A549 (cell line): Measurements from ENCODE around the gene MSANTD4. TPM values are rescaled to one million over a fixed set of nuclear protein-coding genes. Genes with fewer than 3 reads are reported as not detected.
"Not testable (repeated sequence)": the region's sequence is repeated elsewhere in the genome, so short reads cannot be mapped to it uniquely, and the experiment has no call there.

Experiments
- ATAC-seq, 2 experiments: fragments of 200-7000 bp in 1 of 2; fragments of >200 bp in 1 of 2; cut with Nextera tagmentation in 1 of 2; cut with Tn5 transposase in 1 of 2; 3 replicates each; pipeline versions ENCODE4 v1.8.0 to v1.9.1; 2018 to 2020; ENCODE audit warnings: mild to moderate bottlenecking in 1 of 2, moderate library complexity in 1 of 2
- CTCF ChIA-PET: fragments of 300-600 bp; sonication (Branson Sonifier 250); formaldehyde crosslinking; extraction: SDS; loops from one replicate; lab custom pipeline; 2021; ENCODE audit warnings: antibody characterized with exemption, inconsistent platforms; lab: Yijun Ruan, JAX
- POLR2A ChIA-PET: fragments of 350-600 bp; formaldehyde crosslinking; extraction: SDS; loops from one replicate; lab custom pipeline; 2021; ENCODE audit warnings: antibody characterized with exemption, inconsistent platforms; lab: Yijun Ruan, JAX
- DNase-seq, 2 experiments: peaks; one replicate each; pipeline versions ENCODE4 v3.0.0 to v3.0.0-alpha.2; 2011 to 2016; ENCODE audit warnings: low read depth in 1 of 2, low spot score in 1 of 2
- FAIRE-seq: peaks from 2 replicates; lab custom pipeline; 2011; peaks lifted over from hg19 to GRCh38; lab: Jason Lieb, UNC
- H3K27ac ChIP-seq, 2 experiments: fragments of >200 bp; sonication (Bioruptor Twin); formaldehyde crosslinking; 3 replicates each; pipeline ENCODE4 v1.5.1; 2016 to 2017
- H3K4me1 ChIP-seq: fragments of >200 bp; sonication (Bioruptor Twin); formaldehyde crosslinking; 3 replicates; pipeline ENCODE4 v1.6.1; 2016
- H3K4me2 ChIP-seq: fragments of >200 bp; sonication (Bioruptor Twin); formaldehyde crosslinking; 3 replicates; pipeline ENCODE4 v1.6.1; 2016
- H3K4me3 ChIP-seq: fragments of >200 bp; sonication (Bioruptor Twin); formaldehyde crosslinking; 3 replicates; pipeline ENCODE4 v1.5.1; 2016
- H3K9me3 ChIP-seq: fragments of >200 bp; sonication (Bioruptor Twin); formaldehyde crosslinking; 3 replicates; pipeline ENCODE4 v1.6.1; 2016
- BHLHE40 ChIP-seq: IDR thresholded peaks from 2 replicates; pipeline ENCODE4 v1.6.1; 2012; ENCODE audit warnings: low read depth, low read length, inconsistent platforms
- CTCF ChIP-seq: fragments of >200 bp; sonication (Bioruptor Twin); formaldehyde crosslinking; IDR thresholded peaks from 3 replicates; pipeline ENCODE4 v1.5.1; 2016
- ELK1 ChIP-seq: fragments of 150-350 bp; IDR thresholded peaks from 2 replicates; pipeline ENCODE4 v1.6.1; 2014; ENCODE audit warnings: low read depth, mild to moderate bottlenecking, low read length
- FOSB ChIP-seq: fragments of 250-450 bp; sonication (Bioruptor Pico); IDR thresholded peaks from 2 replicates; pipeline ENCODE4 v1.5.0; 2020; ENCODE audit warnings: mild to moderate bottlenecking, moderate library complexity
- GATA3 ChIP-seq: IDR thresholded peaks from 2 replicates; pipeline ENCODE4 v1.6.1; 2012; ENCODE audit warnings: borderline replicate concordance
- HEYL ChIP-seq: fragments of 250-450 bp; sonication (Bioruptor Pico); IDR thresholded peaks from 2 replicates; pipeline ENCODE4 v1.8.0; 2021; ENCODE audit warnings: mild to moderate bottlenecking, moderate library complexity
- HMGXB4 ChIP-seq: fragments of 250-450 bp; sonication (Bioruptor Pico); IDR thresholded peaks from 2 replicates; pipeline ENCODE4 v1.5.0; 2021; ENCODE audit warnings: mild to moderate bottlenecking, moderate library complexity, borderline replicate concordance
- HOXA7 ChIP-seq: fragments of 250-450 bp; sonication (Bioruptor Pico); IDR thresholded peaks from 2 replicates; pipeline ENCODE4 v1.5.0; 2020; ENCODE audit warnings: mild to moderate bottlenecking, moderate library complexity
- HOXB13 ChIP-seq: fragments of 250-450 bp; sonication (Bioruptor Pico); IDR thresholded peaks from 2 replicates; pipeline ENCODE4 v1.5.0; 2020; ENCODE audit warnings: low read depth, mild to moderate bottlenecking, moderate library complexity
- HOXB5 ChIP-seq: fragments of 250-450 bp; sonication (Bioruptor Pico); IDR thresholded peaks from 2 replicates; pipeline ENCODE4 v1.5.0; 2020; ENCODE audit warnings: mild to moderate bottlenecking, moderate library complexity
- KDM5A ChIP-seq: fragments of 200-600 bp; sonication (generic); IDR thresholded peaks from 2 replicates; pipeline ENCODE4 v1.6.1; 2016; ENCODE audit warnings: antibody characterized with exemption, mild to moderate bottlenecking
- MAFK ChIP-seq: fragments of 450-650 bp; IDR thresholded peaks from 2 replicates; pipeline ENCODE4 v1.6.1; 2014; ENCODE audit not compliant: partially characterized antibody
- MAX ChIP-seq: IDR thresholded peaks from 2 replicates; pipeline ENCODE4 v1.6.1; 2012
- NPAS2 ChIP-seq: fragments of 250-450 bp; sonication (Bioruptor Pico); IDR thresholded peaks from 2 replicates; pipeline ENCODE4 v1.8.0; 2022; ENCODE audit warnings: mild to moderate bottlenecking, moderate library complexity, borderline replicate concordance
- PHF8 ChIP-seq: fragments of 200-600 bp; sonication (generic); IDR thresholded peaks from 2 replicates; pipeline ENCODE4 v1.6.1; 2016; ENCODE audit warnings: low read depth, mild to moderate bottlenecking, antibody characterized with exemption, moderate library complexity, borderline replicate concordance
- POLR2A ChIP-seq: IDR thresholded peaks from 2 replicates; pipeline ENCODE4 v1.6.1; 2012; ENCODE audit warnings: mild to moderate bottlenecking, low read length
- RAD21 ChIP-seq, 2 experiments: fragments of >200 bp in 1 of 2; sonication (Bioruptor Twin) in 1 of 2; formaldehyde crosslinking in 1 of 2; IDR thresholded peaks in 1 of 2; conservative IDR thresholded peaks in 1 of 2; 2 replicates in 1 of 2; 3 replicates in 1 of 2; pipeline ENCODE4 v1.6.1; 2012 to 2018; ENCODE audit warnings: inconsistent platforms in 1 of 2
- RFX5 ChIP-seq: fragments of 450-650 bp; IDR thresholded peaks from 2 replicates; pipeline ENCODE4 v1.7.1; 2014; ENCODE audit warnings: antibody characterized with exemption, mild to moderate bottlenecking, moderate library complexity
- SREBF2 ChIP-seq: fragments of 450-650 bp; IDR thresholded peaks from 2 replicates; pipeline ENCODE4 v1.6.1; 2014; ENCODE audit warnings: mild to moderate bottlenecking, moderate library complexity
- TP53 ChIP-seq: fragments of 250-450 bp; sonication (Bioruptor Pico); IDR thresholded peaks from 2 replicates; pipeline ENCODE4 v1.5.0; 2021; ENCODE audit warnings: mild to moderate bottlenecking, moderate library complexity
- ZNF302 ChIP-seq: fragments of 250-450 bp; sonication (Bioruptor Pico); IDR thresholded peaks from 2 replicates; pipeline ENCODE4 v1.9.0; 2021; ENCODE audit warnings: inconsistent platforms, mild to moderate bottlenecking, moderate library complexity
- WGBS: methylation state at CpG from one replicate; pipeline ENCODE4 v1.1.6; 2017; ENCODE audit errors: missing lambda C conversion rate; 5-methylcytosine and 5-hydroxymethylcytosine counted together
- polyA plus RNA-seq, 4 experiments: library from polyadenylated mRNA; depleted of rRNA in 3 of 4; stranded (reverse); fragments of >200 nt; fragmentation: RNase III in 1 of 4; extraction: RNeasy Plus Mini Kit Qiagen cat#74134 plus additional on column Dnase treatment in 1 of 4; gene quantifications; 2 replicates in 3 of 4; 3 replicates in 1 of 4; pipeline ENCODE4 v1.2.3, GENCODE V29; 2011 to 2017

The MSANTD4 gene
- polyA plus RNA-seq, 2 of the 4 experiments (the other 2 are of a cell fraction) = 9.4 to 14.2 TPM

- no peak for TF ChIP-seq ELK1
- TF ChIP-seq, all 56 proteins: peak for 0
Observed at GRCh38 chr11:106061249-106061784, 39.3 kb upstream of the MSANTD4 start (continued).

GRCh38 chr11:106059617-106060016 is 37.6 kb upstream of the MSANTD4 start:
- no peak for ATAC-seq
- DNase-seq = no peak
- H3K4me2 ChIP-seq = no peak overlapping the region
- no peaks in the 10 kb centered on the region for H3K4me1 ChIP-seq
- WGBS = 68% methylated on average over 1 of the region's 1 CpG
- ChIA-PET POLR2A (no interaction called here), CTCF (no interaction called here)
- no peak overlapping the region for H3K27ac ChIP-seq
- no peaks in the 10 kb centered on the region for H3K9me3 ChIP-seq
- FAIRE-seq = no peak
- H3K4me3 ChIP-seq = no peak overlapping the region
- no peak for TF ChIP-seq GATA3
- TF ChIP-seq RFX5 = no peak
- TF ChIP-seq KDM5A = no peak
- no peak for TF ChIP-seq FOSB (CRISPR knock-in tag)
- TF ChIP-seq HOXB13 = no peak
- TF ChIP-seq HMGXB4 = no peak
- no peak for TF ChIP-seq POLR2A
- TF ChIP-seq SREBF2 = no peak
- TF ChIP-seq HOXB5 (CRISPR knock-in tag) = no peak
- TF ChIP-seq BHLHE40 = no peak
- no peak for TF ChIP-seq ZNF302 (CRISPR knock-in tag)
- no peak for TF ChIP-seq CTCF
- no peak for TF ChIP-seq MAX
- TF ChIP-seq HEYL (CRISPR knock-in tag) = no peak
- no peak for TF ChIP-seq TP53 (CRISPR knock-in tag)
- no peak for TF ChIP-seq PHF8
- TF ChIP-seq NPAS2 (CRISPR knock-in tag) = no peak
- no peak for TF ChIP-seq RAD21 (conservative IDR thresholded peaks at IDR 0.05 in 1 of 2, IDR thresholded peaks at IDR 0.05 in 1 of 2)
- TF ChIP-seq HOXA7 = no peak
- TF ChIP-seq MAFK = no peak

GRCh38 chr11:106058377-106058776 is 36.3 kb upstream of the MSANTD4 start:
- H3K9me3 ChIP-seq, POLR2A ChIA-PET, H3K4me2 ChIP-seq, ATAC-seq, FAIRE-seq, H3K4me3 ChIP-seq, CTCF ChIA-PET, H3K27ac ChIP-seq, H3K4me1 ChIP-seq, DNase-seq: not testable (repeated sequence)
- WGBS = 94% methylated on average over 14 of the region's 14 CpGs
